RWPE2 (cell line): ENCODE data around the gene ZNFX1.

ENCODE experiments used
- ATAC-seq: fragments of 200-7000 bp; cut with Tn5 transposase; 3 replicates; pipeline ENCODE4 v1.9.1; 2021; ENCODE audit warnings: low read depth
- DNase-seq: peaks from one replicate; pipeline ENCODE4 v3.0.0-alpha.2; 2020; ENCODE audit warnings: low spot score
- H3K27ac ChIP-seq: fragments of 450-650 bp; 2 replicates; pipeline ENCODE4 v1.5.1; 2017; ENCODE audit warnings: mild to moderate bottlenecking; ENCODE audit not compliant: poor library complexity, severe bottlenecking
- H3K27me3 ChIP-seq: fragments of 250-450 bp; sonication (Bioruptor Pico); 2 replicates; pipeline ENCODE4 v1.5.1; 2021; ENCODE audit warnings: mild to moderate bottlenecking, moderate library complexity; ENCODE audit not compliant: insufficient read depth, poor library complexity, severe bottlenecking
- H3K36me3 ChIP-seq: fragments of 250-450 bp; sonication (Bioruptor Pico); 2 replicates; pipeline ENCODE4 v1.5.1; 2020; ENCODE audit warnings: low read depth, mild to moderate bottlenecking, moderate library complexity
- H3K4me1 ChIP-seq: fragments of 250-450 bp; sonication (Bioruptor Pico); 2 replicates; pipeline ENCODE4 v1.5.1; 2021; ENCODE audit warnings: mild to moderate bottlenecking, moderate library complexity; ENCODE audit not compliant: insufficient read depth, poor library complexity, severe bottlenecking
- H3K4me3 ChIP-seq: fragments of 250-450 bp; sonication (Bioruptor Pico); 2 replicates; pipeline ENCODE4 v1.5.1; 2021; ENCODE audit warnings: mild to moderate bottlenecking, moderate library complexity; ENCODE audit not compliant: severe bottlenecking
- H3K9me3 ChIP-seq: fragments of 250-450 bp; sonication (Bioruptor Pico); 2 replicates; pipeline ENCODE4 v1.5.1; 2021; ENCODE audit warnings: mild to moderate bottlenecking, moderate library complexity; ENCODE audit not compliant: severe bottlenecking
- TF ChIP-seq, protein P1 (sequence below): fragments of 450-650 bp; IDR thresholded peaks from one replicate; pipeline ENCODE4 v1.5.1; 2017; ENCODE audit warnings: mild to moderate bottlenecking, moderate library complexity; ENCODE audit not compliant: poor library complexity, severe bottlenecking

The ZNFX1 gene

DNA sequence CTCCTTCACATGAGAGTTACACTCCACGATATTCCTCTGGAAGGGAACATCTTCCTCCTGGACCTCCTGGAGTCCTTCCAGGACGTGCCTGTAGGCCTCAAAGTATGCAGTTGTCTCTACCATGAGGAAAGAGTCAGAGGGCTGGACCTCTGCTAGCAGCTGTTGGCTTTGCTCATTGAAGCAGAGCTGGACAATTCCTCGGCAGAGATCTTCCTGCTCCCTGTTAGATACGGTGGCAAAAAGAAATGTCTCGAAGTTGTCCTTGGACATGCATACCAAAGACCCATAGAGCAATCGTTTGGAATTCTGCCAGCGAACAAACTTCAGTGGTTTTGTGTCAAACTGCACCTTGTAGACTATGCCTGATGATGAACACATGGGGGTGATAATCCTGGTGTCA is 7.7 kb downstream of the ZNFX1 start:
- DNase-seq (no peak), ATAC-seq (no peak)
- no peak overlapping the region for H3K4me3 ChIP-seq
- peaks cover 12% of the 10 kb centered on the region for H3K4me1 ChIP-seq
- no peaks in the 10 kb centered on the region for H3K9me3 ChIP-seq
- peaks cover 98% of the 10 kb centered on the region for H3K36me3 ChIP-seq
- TF ChIP-seq, protein P1, sequence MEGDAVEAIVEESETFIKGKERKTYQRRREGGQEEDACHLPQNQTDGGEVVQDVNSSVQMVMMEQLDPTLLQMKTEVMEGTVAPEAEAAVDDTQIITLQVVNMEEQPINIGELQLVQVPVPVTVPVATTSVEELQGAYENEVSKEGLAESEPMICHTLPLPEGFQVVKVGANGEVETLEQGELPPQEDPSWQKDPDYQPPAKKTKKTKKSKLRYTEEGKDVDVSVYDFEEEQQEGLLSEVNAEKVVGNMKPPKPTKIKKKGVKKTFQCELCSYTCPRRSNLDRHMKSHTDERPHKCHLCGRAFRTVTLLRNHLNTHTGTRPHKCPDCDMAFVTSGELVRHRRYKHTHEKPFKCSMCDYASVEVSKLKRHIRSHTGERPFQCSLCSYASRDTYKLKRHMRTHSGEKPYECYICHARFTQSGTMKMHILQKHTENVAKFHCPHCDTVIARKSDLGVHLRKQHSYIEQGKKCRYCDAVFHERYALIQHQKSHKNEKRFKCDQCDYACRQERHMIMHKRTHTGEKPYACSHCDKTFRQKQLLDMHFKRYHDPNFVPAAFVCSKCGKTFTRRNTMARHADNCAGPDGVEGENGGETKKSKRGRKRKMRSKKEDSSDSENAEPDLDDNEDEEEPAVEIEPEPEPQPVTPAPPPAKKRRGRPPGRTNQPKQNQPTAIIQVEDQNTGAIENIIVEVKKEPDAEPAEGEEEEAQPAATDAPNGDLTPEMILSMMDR = no peak
- H3K27ac ChIP-seq = no peak overlapping the region
- H3K27me3 ChIP-seq = no peaks in the 10 kb centered on the region

DNA sequence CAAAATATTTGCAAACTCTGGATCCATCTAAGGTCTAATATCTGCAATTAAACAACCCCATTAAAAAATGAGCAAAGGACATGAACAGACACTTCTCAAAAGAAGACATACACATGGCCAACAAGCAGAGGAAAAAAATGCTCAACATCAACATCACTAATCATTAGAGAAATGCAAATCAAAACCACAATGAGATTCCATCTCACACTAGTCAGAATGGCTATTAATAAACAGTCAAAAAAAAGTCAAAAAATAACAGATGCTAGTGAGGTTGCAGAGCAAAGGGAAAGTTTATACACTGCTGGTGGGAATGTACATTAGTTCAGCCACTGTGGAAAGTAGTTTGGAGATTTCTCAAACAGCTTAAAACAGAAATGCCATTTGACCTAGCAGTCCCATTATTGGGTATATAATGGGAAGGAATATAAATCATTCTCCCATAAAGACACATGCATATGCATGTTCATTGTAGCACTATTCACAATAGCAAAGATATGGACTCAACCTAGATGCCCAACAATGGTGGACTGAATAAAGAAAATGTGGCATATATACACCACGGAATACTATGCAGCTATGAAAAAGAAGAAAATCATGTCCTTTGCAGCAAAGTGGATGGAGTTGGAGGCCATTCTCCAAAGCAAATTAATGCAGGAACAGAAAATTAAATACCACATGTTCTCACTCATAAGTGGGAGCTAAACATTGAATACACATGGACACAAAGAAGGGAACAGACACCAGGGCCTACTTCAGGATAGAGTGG is 9.1 kb downstream of the ZNFX1 start:
- Histone ChIP-seq H3K36me3 (peaks cover 98% of the 10 kb centered on the region), H3K4me1 (peaks cover 12% of the 10 kb centered on the region), H3K27me3 (no peaks in the 10 kb centered on the region), H3K9me3 (no peaks in the 10 kb centered on the region), H3K4me3 (no peak overlapping the region), H3K27ac (no peak overlapping the region)
- ATAC-seq (peak; percentile 38; the same call in 2 of the 3 replicates), DNase-seq (no peak)
- TF ChIP-seq, protein P1 = no peak

DNA sequence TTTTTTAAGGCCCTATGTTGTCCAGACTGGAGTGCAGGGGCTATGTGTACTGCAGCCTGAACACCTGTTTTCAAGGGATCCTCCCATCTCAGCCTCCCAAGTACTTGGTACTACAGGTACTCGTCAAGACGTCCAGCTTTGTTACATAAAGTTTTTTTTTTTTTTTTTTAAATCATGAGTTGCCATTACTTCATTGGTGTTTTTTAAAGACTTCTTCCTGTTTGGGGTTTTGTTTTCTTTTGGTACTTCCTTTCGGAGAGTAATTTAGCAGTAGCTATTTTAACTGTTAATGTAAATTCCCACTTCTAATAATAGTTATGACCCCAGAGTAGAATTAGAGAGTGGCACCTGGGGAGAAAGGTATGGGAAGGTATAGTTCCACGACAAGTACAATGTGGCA is 10.5 kb downstream of the ZNFX1 start:
- Histone ChIP-seq H3K4me3 (no peak overlapping the region), H3K36me3 (peaks cover 98% of the 10 kb centered on the region), H3K4me1 (peaks cover 12% of the 10 kb centered on the region), H3K27me3 (no peaks in the 10 kb centered on the region), H3K9me3 (no peaks in the 10 kb centered on the region), H3K27ac (no peak overlapping the region)
- TF ChIP-seq, protein P1 = no peak
- ATAC-seq (no peak), DNase-seq (no peak)

DNA sequence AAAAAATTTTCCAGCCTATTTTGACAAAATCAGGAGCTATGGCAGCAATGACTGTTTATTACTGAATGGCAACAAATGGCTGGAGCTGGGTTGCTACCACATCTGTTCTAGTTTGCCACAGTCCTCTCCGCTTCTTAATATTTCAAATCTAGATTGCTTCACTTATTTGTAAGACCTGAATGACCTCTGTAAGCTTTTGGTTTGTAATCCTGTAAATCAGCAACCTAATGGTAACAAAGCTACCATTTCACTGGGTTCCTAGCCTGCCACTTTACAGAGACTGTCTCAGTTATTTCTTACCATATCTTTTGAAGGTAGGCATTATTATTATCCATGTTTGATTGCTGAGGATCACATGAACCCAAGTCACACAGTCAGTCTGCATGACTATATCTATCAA is 15.4 kb downstream of the ZNFX1 start:
- no peaks in the 10 kb centered on the region for H3K4me1 ChIP-seq
- no peaks in the 10 kb centered on the region for H3K27me3 ChIP-seq
- H3K4me3 ChIP-seq = no peak overlapping the region
- no peak overlapping the region for H3K27ac ChIP-seq
- DNase-seq (no peak), ATAC-seq (no peak)
- peaks cover 98% of the 10 kb centered on the region for H3K36me3 ChIP-seq
- TF ChIP-seq, protein P1 = no peak
- H3K9me3 ChIP-seq = no peaks in the 10 kb centered on the region

DNA sequence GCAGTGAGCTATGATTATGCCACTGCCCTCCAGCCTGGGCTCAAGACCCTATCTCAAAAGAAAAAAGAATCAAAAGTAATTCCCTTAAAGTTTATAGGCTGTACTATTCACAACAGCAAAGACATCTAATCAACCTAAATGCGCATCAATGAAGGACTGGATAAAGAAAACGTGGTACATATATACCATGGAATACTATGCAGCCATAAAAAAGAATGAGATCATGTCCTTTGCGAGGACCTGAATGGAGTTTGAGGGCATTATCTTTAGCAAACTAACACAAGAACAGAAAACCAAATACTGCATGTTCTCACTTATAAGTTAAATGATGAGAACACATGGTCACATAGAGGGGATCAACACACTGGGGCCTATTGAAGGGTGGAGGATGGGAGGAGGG is 16.7 kb downstream of the ZNFX1 start:
- Histone ChIP-seq H3K27ac (no peak overlapping the region), H3K36me3 (peaks cover 100% of the 10 kb centered on the region), H3K4me1 (no peaks in the 10 kb centered on the region), H3K27me3 (no peaks in the 10 kb centered on the region), H3K4me3 (no peak overlapping the region), H3K9me3 (no peaks in the 10 kb centered on the region)
- ATAC-seq = no peak
- DNase-seq = no peak
- TF ChIP-seq, protein P1 = no peak
